Suprapubic skin (tissue), 4 donors: ENCODE results near the gene LRP4. TPM values are rescaled to one million over a fixed set of nuclear protein-coding genes. Genes with fewer than 3 reads are reported as not detected.

Experiments used
- DNase-seq, 2 donors: peaks; one replicate each; pipeline ENCODE4 v3.0.0-alpha.2; 2019; ENCODE audit warnings: low spot score in 2 of 2
- H3K27ac ChIP-seq: fragments of 200-600 bp; sonication (generic); one replicate; pipeline ENCODE4 v1.5.1; 2019
- H3K27me3 ChIP-seq: fragments of 200-600 bp; sonication (generic); one replicate; pipeline ENCODE4 v1.5.1; 2019
- H3K36me3 ChIP-seq: fragments of 200-600 bp; sonication (generic); one replicate; pipeline ENCODE4 v1.5.1; 2019
- H3K4me1 ChIP-seq: fragments of 200-600 bp; sonication (generic); one replicate; pipeline ENCODE4 v1.5.1; 2019
- H3K4me3 ChIP-seq: fragments of 200-600 bp; sonication (generic); one replicate; pipeline ENCODE4 v1.5.1; 2019; ENCODE audit warnings: mild to moderate bottlenecking
- H3K9me3 ChIP-seq: fragments of 200-600 bp; sonication (generic); one replicate; pipeline ENCODE4 v1.5.1; 2019
- CTCF ChIP-seq, 2 donors: fragments of 200-600 bp in 1 of 2; fragments of 450-650 bp in 1 of 2; sonication (generic) in 1 of 2; IDR thresholded peaks; one replicate each; pipeline ENCODE4 v1.5.1; 2016 to 2019; ENCODE audit warnings: antibody characterized with exemption in 2 of 2, mild to moderate bottlenecking in 1 of 2, moderate library complexity in 1 of 2
- EP300 ChIP-seq: sonication (generic); formaldehyde crosslinking; IDR thresholded peaks from one replicate; pipeline ENCODE4 v1.6.1; 2017; ENCODE audit warnings: antibody characterized with exemption
- POLR2A ChIP-seq, 2 donors: fragments of 450-650 bp; IDR thresholded peaks; one replicate each; pipeline ENCODE4 v1.6.1; 2017; ENCODE audit warnings: antibody characterized with exemption in 2 of 2, mild to moderate bottlenecking in 2 of 2, moderate library complexity in 2 of 2
- POLR2AphosphoS5 ChIP-seq, 3 donors: sonication (generic); formaldehyde crosslinking; IDR thresholded peaks; one replicate each; pipeline ENCODE4 v1.6.1; 2017; ENCODE audit warnings: antibody characterized with exemption in 3 of 3
- WGBS: methylation state at CpG from one replicate; pipeline ENCODE4 v1.1.5; 2018; 5-methylcytosine and 5-hydroxymethylcytosine counted together
- total RNA-seq, 4 donors: library from RNA; depleted of rRNA; stranded (reverse); fragments of >200 nt; gene quantifications; one replicate each; pipeline ENCODE4 v1.1.0, GENCODE V29; 2016

The LRP4 gene
- total RNA-seq, 4 donors from 2014 or later: 52.2 to 308 (median 90.4) TPM

- 90% methylated on average over 11 of the region's 11 CpGs for WGBS
- H3K4me1 ChIP-seq: no peaks in the 10 kb centered on the region
- H3K36me3 ChIP-seq: peaks cover 65% of the 10 kb centered on the region
- H3K27me3 ChIP-seq: no peaks in the 10 kb centered on the region
- DNase-seq: no peak
- TF ChIP-seq EP300: no peak
- TF ChIP-seq POLR2A (IDR thresholded peaks at IDR 0.05): no peak
- no peak for TF ChIP-seq POLR2AphosphoS5 (IDR thresholded peaks at IDR 0.05)
- no peak for TF ChIP-seq CTCF (IDR thresholded peaks at IDR 0.05)
- no peak overlapping the region for H3K4me3 ChIP-seq
- H3K9me3 ChIP-seq: no peaks in the 10 kb centered on the region
- H3K27ac ChIP-seq: no peak overlapping the region
These were observed 32.1 kb downstream of the LRP4 start for GRCh38 chr11:46886211-46886610.

GRCh38 chr11:46879056-46879585 lies 39.2 kb downstream of the LRP4 start:
- no peak for DNase-seq
- H3K27ac ChIP-seq: no peak overlapping the region
- no peaks in the 10 kb centered on the region for H3K27me3 ChIP-seq
- H3K4me1 ChIP-seq: no peaks in the 10 kb centered on the region
- 97% methylated on average over 9 of the region's 10 CpGs for WGBS
- H3K36me3 ChIP-seq: peaks cover 76% of the 10 kb centered on the region
- H3K9me3 ChIP-seq: no peaks in the 10 kb centered on the region
- TF ChIP-seq CTCF (IDR thresholded peaks at IDR 0.05) (no peak), POLR2AphosphoS5 (IDR thresholded peaks at IDR 0.05) (no peak), EP300 (no peak), POLR2A (IDR thresholded peaks at IDR 0.05) (no peak)
- no peak overlapping the region for H3K4me3 ChIP-seq

- no peak for DNase-seq
- TF ChIP-seq EP300 (no peak), POLR2A (IDR thresholded peaks at IDR 0.05) (no peak), CTCF (IDR thresholded peaks at IDR 0.05) (no peak), POLR2AphosphoS5 (IDR thresholded peaks at IDR 0.05) (no peak)
- Histone ChIP-seq H3K4me3 (no peak overlapping the region), H3K36me3 (peaks cover 81% of the 10 kb centered on the region), H3K4me1 (no peaks in the 10 kb centered on the region), H3K27ac (no peak overlapping the region), H3K9me3 (no peaks in the 10 kb centered on the region), H3K27me3 (no peaks in the 10 kb centered on the region)
- WGBS: 100% methylated on average over 1 of the region's 1 CpG
These were observed 40.8 kb downstream of the LRP4 start for GRCh38 chr11:46877580-46877979.

GRCh38 chr11:46876471-46876870 lies 41.9 kb downstream of the LRP4 start:
- Histone ChIP-seq H3K27ac (no peak overlapping the region), H3K27me3 (no peaks in the 10 kb centered on the region), H3K4me3 (no peak overlapping the region), H3K9me3 (no peaks in the 10 kb centered on the region), H3K36me3 (peaks cover 81% of the 10 kb centered on the region), H3K4me1 (no peaks in the 10 kb centered on the region)
- 95% methylated on average over 10 of the region's 11 CpGs for WGBS
- TF ChIP-seq POLR2A (IDR thresholded peaks at IDR 0.05) (no peak), CTCF (IDR thresholded peaks at IDR 0.05) (no peak), POLR2AphosphoS5 (IDR thresholded peaks at IDR 0.05) (no peak), EP300 (no peak)
- no peak for DNase-seq

GRCh38 chr11:46874586-46874985 lies 43.8 kb downstream of the LRP4 start:
- no peak for DNase-seq
- 91% methylated on average over 4 of the region's 6 CpGs for WGBS
- Histone ChIP-seq H3K4me3 (no peak overlapping the region), H3K27me3 (no peaks in the 10 kb centered on the region), H3K9me3 (no peaks in the 10 kb centered on the region), H3K4me1 (no peaks in the 10 kb centered on the region), H3K36me3 (peaks cover 95% of the 10 kb centered on the region), H3K27ac (no peak overlapping the region)
- TF ChIP-seq CTCF (IDR thresholded peaks at IDR 0.05): no peak
- TF ChIP-seq EP300: no peak
- no peak for TF ChIP-seq POLR2A (IDR thresholded peaks at IDR 0.05)
- no peak for TF ChIP-seq POLR2AphosphoS5 (IDR thresholded peaks at IDR 0.05)
